ENCODE data around the gene ALX1. TPM values are rescaled to one million over a fixed set of nuclear protein-coding genes. Genes with fewer than 3 reads are reported as not detected.

ALX1 gene
- total RNA-seq, 1 donor from 2014 or later = 7.0 TPM

- Mint-ChIP-seq H3K4me1 (ENCODE audit: unreplicated experiment) (peaks cover 16% of the 10 kb centered on the region), H3K27me3 (no peaks in the 10 kb centered on the region)
These were observed 42.7 kb downstream of the ALX1 start for GRCh38 chr12:85322715-85323114.

GRCh38 chr12:85325442-85325841 lies 45.4 kb downstream of the ALX1 start:
- no peaks in the 10 kb centered on the region for H3K27me3 Mint-ChIP-seq
- H3K4me3 Mint-ChIP-seq = no peak overlapping the region
- TF ChIP-seq CTCF (conservative IDR thresholded peaks at IDR 0.05) = no peak
- DNase-seq (ENCODE audit: extremely low spot score, unreplicated experiment) = no peak
- peaks cover 20% of the 10 kb centered on the region for H3K4me1 Mint-ChIP-seq (ENCODE audit: unreplicated experiment)
- H3K36me3 Mint-ChIP-seq = no peaks in the 10 kb centered on the region
- H3K27ac Mint-ChIP-seq = no peak overlapping the region
- no peaks in the 10 kb centered on the region for H3K9me3 Mint-ChIP-seq

More at GRCh38 chr12:85322715-85323114, 42.7 kb downstream of the ALX1 start:
- Mint-ChIP-seq H3K36me3 (no peaks in the 10 kb centered on the region), H3K27ac (no peak overlapping the region), H3K4me3 (no peak overlapping the region), H3K9me3 (no peaks in the 10 kb centered on the region)
- TF ChIP-seq CTCF (conservative IDR thresholded peaks at IDR 0.05) = no peak
- DNase-seq (ENCODE audit: extremely low spot score, unreplicated experiment) = no peak

GRCh38 chr12:85329913-85330312 lies 49.9 kb downstream of the ALX1 start:
- Mint-ChIP-seq H3K36me3 (no peaks in the 10 kb centered on the region), H3K27me3 (no peaks in the 10 kb centered on the region), H3K4me1 (ENCODE audit: unreplicated experiment) (peaks cover 12% of the 10 kb centered on the region), H3K27ac (no peak overlapping the region), H3K4me3 (no peak overlapping the region), H3K9me3 (no peaks in the 10 kb centered on the region)
- DNase-seq (ENCODE audit: extremely low spot score, unreplicated experiment) = no peak
- no peak for TF ChIP-seq CTCF (conservative IDR thresholded peaks at IDR 0.05)

GRCh38 chr12:85348779-85349178 lies 68.8 kb downstream of the ALX1 start:
- TF ChIP-seq CTCF (conservative IDR thresholded peaks at IDR 0.05) = no peak
- DNase-seq (ENCODE audit: extremely low spot score, unreplicated experiment) = no peak
- H3K36me3 Mint-ChIP-seq = no peaks in the 10 kb centered on the region
- H3K27ac Mint-ChIP-seq = no peak overlapping the region
- H3K27me3 Mint-ChIP-seq = no peaks in the 10 kb centered on the region
- H3K4me1 Mint-ChIP-seq (ENCODE audit: unreplicated experiment) = peaks cover 5% of the 10 kb centered on the region
- H3K4me3 Mint-ChIP-seq = no peak overlapping the region
- no peaks in the 10 kb centered on the region for H3K9me3 Mint-ChIP-seq

GRCh38 chr12:85350356-85350755 lies 70.3 kb downstream of the ALX1 start:
- Mint-ChIP-seq H3K27ac (no peak overlapping the region), H3K36me3 (no peaks in the 10 kb centered on the region), H3K27me3 (no peaks in the 10 kb centered on the region), H3K4me3 (no peak overlapping the region), H3K9me3 (no peaks in the 10 kb centered on the region), H3K4me1 (ENCODE audit: unreplicated experiment) (peaks cover 19% of the 10 kb centered on the region)
- no peak for DNase-seq (ENCODE audit: extremely low spot score, unreplicated experiment)
- TF ChIP-seq CTCF (conservative IDR thresholded peaks at IDR 0.05) = no peak

Other genes with a start within 250 kb of the ALX1 start
- 0.56 TPM in 1 of 2 replicates, not detected in the other for gene TSPAN19, start 243.9 kb upstream of the ALX1 start, total RNA-seq (ENCODE audit: low replicate concordance)
- gene LRRIQ1, start 243.9 kb upstream of the ALX1 start, total RNA-seq (ENCODE audit: low replicate concordance) = 1.8 and 9.7 TPM in 2 replicates